Measurements from ENCODE around the gene EBI3.
A peak's percentile ranks its signal among the peaks of the same experiment; 100 is the strongest.

EBI3 gene

DNA sequence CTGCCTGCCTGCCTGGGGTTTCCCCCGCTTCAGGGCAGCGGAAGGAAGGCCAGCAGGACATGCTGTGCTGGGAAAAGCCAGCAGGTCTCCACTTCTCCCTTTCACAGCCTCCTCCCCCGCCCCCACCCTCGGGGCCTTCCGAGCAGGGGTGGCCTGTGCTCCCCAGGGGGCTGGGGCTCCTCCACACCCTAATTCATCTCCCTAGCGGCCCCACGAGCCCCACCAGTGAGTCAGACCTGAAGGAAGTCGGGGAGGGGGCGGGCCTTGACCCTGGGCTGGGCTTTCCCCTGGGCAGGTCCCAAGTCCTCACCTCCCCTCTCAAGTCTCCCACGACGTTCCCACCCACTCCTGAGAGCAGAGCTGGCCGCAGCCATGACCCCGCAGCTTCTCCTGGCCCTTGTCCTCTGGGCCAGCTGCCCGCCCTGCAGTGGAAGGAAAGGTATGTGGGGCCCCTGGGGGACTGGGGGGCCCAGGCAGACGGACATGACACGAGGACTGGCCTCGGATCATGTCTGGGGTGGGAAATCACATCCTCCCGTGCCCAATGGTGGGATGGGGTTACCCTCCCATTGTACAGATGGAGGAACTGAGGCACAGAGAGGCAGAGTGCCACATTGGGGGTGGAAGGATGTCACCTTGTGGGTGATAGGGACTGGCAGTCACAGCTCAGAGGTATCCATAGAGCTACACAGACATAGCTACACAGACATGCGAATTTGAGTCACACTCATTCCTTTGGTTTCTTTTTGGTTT, at the start of gene EBI3:
Gene EBI3, plus strand, starts transcription at position 345 of the 753 bp plus-strand sequence. Its CDS starts 28 bp downstream, at position 373.
- H3K36me3 ChIP-seq = no peaks in the 10 kb centered on the region
- H3K27ac ChIP-seq = no peak within 1 kb of the TSS
- TF ChIP-seq, protein P1, sequence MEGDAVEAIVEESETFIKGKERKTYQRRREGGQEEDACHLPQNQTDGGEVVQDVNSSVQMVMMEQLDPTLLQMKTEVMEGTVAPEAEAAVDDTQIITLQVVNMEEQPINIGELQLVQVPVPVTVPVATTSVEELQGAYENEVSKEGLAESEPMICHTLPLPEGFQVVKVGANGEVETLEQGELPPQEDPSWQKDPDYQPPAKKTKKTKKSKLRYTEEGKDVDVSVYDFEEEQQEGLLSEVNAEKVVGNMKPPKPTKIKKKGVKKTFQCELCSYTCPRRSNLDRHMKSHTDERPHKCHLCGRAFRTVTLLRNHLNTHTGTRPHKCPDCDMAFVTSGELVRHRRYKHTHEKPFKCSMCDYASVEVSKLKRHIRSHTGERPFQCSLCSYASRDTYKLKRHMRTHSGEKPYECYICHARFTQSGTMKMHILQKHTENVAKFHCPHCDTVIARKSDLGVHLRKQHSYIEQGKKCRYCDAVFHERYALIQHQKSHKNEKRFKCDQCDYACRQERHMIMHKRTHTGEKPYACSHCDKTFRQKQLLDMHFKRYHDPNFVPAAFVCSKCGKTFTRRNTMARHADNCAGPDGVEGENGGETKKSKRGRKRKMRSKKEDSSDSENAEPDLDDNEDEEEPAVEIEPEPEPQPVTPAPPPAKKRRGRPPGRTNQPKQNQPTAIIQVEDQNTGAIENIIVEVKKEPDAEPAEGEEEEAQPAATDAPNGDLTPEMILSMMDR (IDR thresholded peaks at IDR 0.05) = no peak
- H3K4me1 ChIP-seq = no peaks in the 10 kb centered on the region
- intact Hi-C loops (cut with DNase I; ENCODE audit: low total_unique reads) = no loop called here
- H3K4me3 ChIP-seq = no peak within 1 kb of the TSS
- peaks cover 0 to 68% of the 10 kb centered on the region in 2 donors for H3K27me3 ChIP-seq
- DNase-seq = peak in 1 of 2 donors; percentile 27
- no peaks in the 10 kb centered on the region for H3K9me3 ChIP-seq

DNA sequence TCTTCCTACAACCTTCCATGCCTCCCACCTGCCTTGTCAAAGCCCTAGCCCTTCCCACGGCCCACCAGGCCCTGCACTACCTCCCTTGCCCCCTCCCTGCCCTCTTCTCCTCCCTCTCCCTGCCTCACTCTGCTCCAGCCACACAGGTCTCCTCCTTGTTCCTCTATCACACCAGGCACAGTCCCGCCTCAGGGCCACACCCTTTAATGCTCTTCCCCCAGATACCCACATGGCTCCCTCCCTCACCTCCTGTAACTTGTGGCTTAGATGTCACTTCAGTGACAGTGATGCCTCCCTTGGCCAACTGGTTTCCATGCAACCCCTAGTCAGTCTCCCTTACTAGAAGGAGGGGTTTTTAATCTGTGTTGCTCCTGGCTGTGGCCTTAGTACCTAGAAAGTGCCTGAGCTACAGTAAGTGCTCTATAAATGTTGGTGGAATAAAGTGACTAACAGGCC, 48.2 kb upstream of the EBI3 start:
- peaks cover 10 to 46% (median 34%) of the 10 kb centered on the region in 3 donors for H3K36me3 ChIP-seq
- TF ChIP-seq, protein P1 (IDR thresholded peaks at IDR 0.05) = no peak
- H3K27ac ChIP-seq = no peak overlapping the region
- H3K27me3 ChIP-seq = peaks cover 0 to 2% of the 10 kb centered on the region in 2 donors
- H3K9me3 ChIP-seq = no peaks in the 10 kb centered on the region
- DNase-seq = no peak
- no peak overlapping the region for H3K4me3 ChIP-seq
- peaks cover 0 to 31% (median 21%) of the 10 kb centered on the region in 4 donors for H3K4me1 ChIP-seq
- intact Hi-C loops (cut with DNase I; ENCODE audit: low total_unique reads) = loop anchor here (10.0 kb wide), 1 partner anchor 196 kb away; the partner anchor contains the start of gene EEF2

DNA sequence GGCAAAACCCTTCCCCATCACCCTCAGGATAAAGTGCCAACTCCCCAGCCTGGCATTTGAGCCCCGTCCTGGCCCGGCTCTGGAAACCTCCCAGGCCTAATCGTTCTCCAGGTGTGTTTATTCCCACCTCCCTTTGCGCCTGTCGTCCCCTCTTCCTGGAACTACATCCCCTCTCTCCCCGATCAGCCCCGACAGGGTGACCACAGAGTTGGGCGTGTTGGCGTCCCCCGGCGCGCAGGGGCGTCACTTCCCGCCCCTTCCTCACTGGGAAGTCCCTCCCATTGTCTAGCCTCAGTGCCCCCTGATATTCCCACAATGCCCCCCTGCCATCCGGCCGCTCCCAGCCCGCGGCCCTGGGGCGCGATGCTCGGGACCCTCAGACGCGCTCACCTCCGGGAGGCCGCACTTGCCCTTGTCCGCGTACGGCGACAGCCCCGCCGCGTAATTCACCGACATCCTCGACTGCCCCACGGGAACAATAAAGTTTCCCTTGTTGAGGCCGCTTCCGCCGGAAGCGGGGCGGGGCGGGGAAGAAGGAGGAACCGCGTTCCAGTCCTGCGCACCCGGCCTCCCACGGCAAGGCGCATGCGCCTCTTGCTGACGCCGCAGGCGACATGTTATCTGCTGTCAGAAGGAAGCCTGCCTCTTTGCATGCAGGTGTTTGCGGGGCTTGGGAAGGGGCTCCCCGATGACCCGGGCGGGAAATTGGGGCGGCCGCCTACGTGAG, 47.1 kb upstream of the EBI3 start, which contains the start of the genes ANKRD24 and SIRT6:
Gene ANKRD24, plus strand, starts transcription at position 606 of the 727 bp plus-strand sequence. CDS start 3,737 bp downstream, outside the sequence.
Gene SIRT6, minus strand, starts transcription at position 480 of the 727 bp plus-strand sequence. Its CDS starts 24 bp downstream, at position 456.
- H3K9me3 ChIP-seq = no peaks in the 10 kb centered on the region
- TF ChIP-seq, protein P1 (IDR thresholded peaks at IDR 0.05) = no peak
- H3K27me3 ChIP-seq = peaks cover 0 to 5% of the 10 kb centered on the region in 2 donors
- intact Hi-C loops (cut with DNase I; ENCODE audit: low total_unique reads) = loop anchor here (10.0 kb wide), 1 partner anchor 197 kb away; the partner anchor contains the start of gene EEF2
- peak within 1 kb of the TSS; percentile 62 to 77 for H3K4me3 ChIP-seq
- H3K27ac ChIP-seq = peak within 1 kb of the TSS; percentile 76
- peaks cover 10 to 34% (median 24%) of the 10 kb centered on the region in 3 donors for H3K36me3 ChIP-seq
- peak; percentile 93 to 97 for DNase-seq
- peaks cover 0 to 31% (median 21%) of the 10 kb centered on the region in 4 donors for H3K4me1 ChIP-seq

DNA sequence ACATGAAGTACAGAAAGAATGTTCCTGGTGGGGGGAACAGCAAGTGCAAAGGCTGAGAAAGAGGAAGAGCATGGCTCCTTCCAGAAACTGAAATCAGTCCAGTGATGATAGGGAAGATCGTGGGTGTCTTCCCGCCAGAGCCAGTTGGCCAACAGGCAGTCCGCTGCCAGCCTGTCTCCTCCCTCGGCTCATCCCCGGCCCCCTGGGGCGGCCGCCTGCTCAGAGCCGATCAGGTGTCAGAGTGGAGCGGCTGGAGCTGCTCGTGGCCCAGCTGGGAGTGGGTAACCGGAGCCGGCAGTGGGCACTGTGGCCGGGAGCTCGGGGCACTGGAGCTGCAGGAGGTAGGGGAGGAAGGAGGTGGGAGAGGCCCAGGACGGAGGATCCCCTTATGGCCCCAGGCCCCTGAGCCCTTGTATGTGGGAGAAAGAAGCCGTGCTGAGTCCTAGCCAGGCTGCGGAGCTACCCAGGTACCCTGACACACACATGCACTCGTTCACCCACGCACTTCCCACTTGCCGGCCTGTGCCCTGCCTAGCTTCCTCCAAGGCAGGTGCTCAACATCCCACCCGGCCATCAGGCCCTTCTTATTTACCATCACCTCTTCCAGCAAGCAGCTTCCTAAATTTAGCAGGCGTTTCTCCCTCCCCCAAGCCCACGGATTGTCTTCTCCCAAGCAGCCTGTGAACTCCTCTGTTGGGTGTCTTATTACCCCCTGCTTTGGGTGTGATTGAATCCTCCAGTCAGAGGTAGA, 45.2 kb upstream of the EBI3 start:
- Histone ChIP-seq H3K4me1 (peaks cover 0 to 31% (median 21%) of the 10 kb centered on the region in 4 donors), H3K36me3 (peaks cover 0 to 16% (median 9%) of the 10 kb centered on the region in 3 donors), H3K9me3 (no peaks in the 10 kb centered on the region), H3K27ac (no peak overlapping the region), H3K27me3 (peaks cover 0 to 10% of the 10 kb centered on the region in 2 donors), H3K4me3 (no peak overlapping the region)
- TF ChIP-seq, protein P1 (IDR thresholded peaks at IDR 0.05) = no peak
- peak in 1 of 2 donors; percentile 64 for DNase-seq
- intact Hi-C loops (cut with DNase I; ENCODE audit: low total_unique reads) = loop anchor here (10.0 kb wide), 1 partner anchor 199 kb away; the partner anchor contains the start of gene EEF2
